NCI-H2196 (cell line): ENCODE data around the gene OTUD3.
"Not testable (repeated sequence)": the region's sequence is repeated elsewhere in the genome, so short reads cannot be mapped to it uniquely, and the experiment has no call there.

Experiments used
- DNase-seq: peaks from one replicate; lab custom pipeline; 2025; ENCODE audit not compliant: unreplicated experiment; lab: John Stamatoyannopoulos, UW

OTUD3 gene

DNA sequence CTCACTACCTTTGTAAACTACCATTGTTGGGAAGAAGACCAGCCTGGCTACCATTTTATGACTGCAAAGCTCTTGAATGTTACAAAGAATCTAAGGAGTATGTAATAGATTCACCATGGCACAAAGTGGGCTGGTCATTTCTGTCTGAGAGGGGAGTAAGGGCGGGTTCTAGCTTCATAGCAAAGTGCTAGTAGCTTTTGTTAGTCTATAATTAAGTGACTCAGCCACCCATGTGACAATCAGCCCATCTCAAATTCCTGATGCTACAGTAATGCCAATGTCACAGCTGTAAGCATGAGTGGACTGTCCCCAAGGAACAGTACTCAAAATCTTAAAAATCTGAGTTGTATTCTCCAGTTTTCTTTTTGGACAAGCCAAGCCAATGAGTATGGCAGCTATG, 15.4 kb upstream of the OTUD3 start:
- no peak for DNase-seq

- not testable (repeated sequence) for DNase-seq
Measured at GRCh38 chr1:19868575-19868974, 13.6 kb upstream of the OTUD3 start.

GRCh38 chr1:19869453-19869852, 12.7 kb upstream of the OTUD3 start:
- DNase-seq: not testable (repeated sequence)

- DNase-seq: no peak
Measured at GRCh38 chr1:19869929-19870328, 12.3 kb upstream of the OTUD3 start.

- DNase-seq: peak; percentile 65
Measured at GRCh38 chr1:19872190-19872589, 10.0 kb upstream of the OTUD3 start.

DNA sequence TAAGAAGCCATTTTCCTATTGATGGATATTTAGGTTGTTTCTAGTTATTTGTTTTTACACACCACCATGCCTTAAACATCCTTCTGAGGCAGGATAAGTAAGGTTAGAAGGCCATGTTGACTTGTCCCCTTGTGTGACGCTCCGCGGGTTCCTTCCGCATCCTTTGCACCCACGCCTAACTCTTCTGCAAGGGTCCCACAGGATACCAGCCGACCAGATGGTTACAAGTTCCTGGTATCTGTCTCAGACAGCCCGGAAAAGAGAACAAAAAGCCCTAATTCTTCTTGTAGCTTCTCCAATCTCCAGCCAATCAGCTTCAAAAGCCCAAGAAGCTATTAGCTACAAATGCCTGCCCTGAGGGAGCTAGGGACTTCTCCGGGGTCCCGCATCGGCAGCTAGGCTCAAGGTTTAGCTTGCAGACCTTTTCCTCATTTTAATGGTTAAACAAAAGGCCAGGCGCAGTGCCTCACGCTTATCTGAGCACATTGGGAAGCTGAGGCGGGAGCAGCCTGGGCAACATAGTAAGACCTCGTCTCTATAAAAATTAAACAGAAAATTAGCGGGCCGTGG, 4.9 kb upstream of the OTUD3 start:
- DNase-seq: no peak

GRCh38 chr1:19877821-19878636, 4.2 kb upstream of the OTUD3 start:
- peak; percentile 86 for DNase-seq

DNA sequence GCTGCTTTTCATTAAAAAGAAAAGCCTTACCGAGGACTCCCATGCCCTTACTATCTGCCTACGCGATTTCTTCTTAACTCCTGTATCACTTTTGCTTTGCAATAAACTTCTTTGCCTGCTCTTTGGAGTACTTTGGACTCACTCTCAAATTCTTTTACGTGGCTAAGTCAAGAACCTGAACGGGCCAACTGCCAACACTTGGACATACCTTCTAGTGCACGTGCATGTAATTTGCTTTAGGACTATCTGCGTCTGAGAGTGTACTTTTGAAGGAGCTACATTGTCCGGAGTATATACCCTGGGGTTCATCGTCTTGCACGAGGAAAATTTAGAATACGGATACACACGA, 3.6 kb upstream of the OTUD3 start:
- peak; percentile 45 for DNase-seq

- DNase-seq: no peak
Measured at GRCh38 chr1:19879227-19879626, 3.0 kb upstream of the OTUD3 start.

GRCh38 chr1:19879661-19880060, 2.5 kb upstream of the OTUD3 start:
- no peak for DNase-seq

- not testable (repeated sequence) for DNase-seq
Measured at GRCh38 chr1:19880841-19881240, 1.4 kb upstream of the OTUD3 start.

DNA sequence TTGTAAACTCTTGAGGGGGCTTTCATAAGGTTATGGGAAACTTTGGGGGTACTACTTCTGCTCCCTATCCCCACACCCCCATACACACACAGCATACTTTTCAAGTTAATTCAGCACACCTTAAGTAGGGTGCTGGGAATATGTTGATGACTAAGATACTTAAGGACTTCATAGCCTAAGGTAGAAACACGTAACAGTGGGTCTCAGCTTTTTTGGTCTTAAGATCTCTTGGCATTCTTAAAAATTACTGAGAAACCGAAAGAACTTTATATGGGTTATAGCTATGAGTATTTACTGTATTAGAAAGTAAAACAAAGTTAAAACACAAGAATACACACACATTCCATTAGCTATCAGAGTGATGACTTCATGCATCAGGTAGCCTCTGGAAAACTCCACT, 2.1 kb downstream of the OTUD3 start:
- DNase-seq: no peak

- no peak for DNase-seq
Measured at GRCh38 chr1:19885821-19886220, 3.6 kb downstream of the OTUD3 start.

- no peak for DNase-seq
Measured at GRCh38 chr1:19888112-19888511, 5.9 kb downstream of the OTUD3 start.

DNA sequence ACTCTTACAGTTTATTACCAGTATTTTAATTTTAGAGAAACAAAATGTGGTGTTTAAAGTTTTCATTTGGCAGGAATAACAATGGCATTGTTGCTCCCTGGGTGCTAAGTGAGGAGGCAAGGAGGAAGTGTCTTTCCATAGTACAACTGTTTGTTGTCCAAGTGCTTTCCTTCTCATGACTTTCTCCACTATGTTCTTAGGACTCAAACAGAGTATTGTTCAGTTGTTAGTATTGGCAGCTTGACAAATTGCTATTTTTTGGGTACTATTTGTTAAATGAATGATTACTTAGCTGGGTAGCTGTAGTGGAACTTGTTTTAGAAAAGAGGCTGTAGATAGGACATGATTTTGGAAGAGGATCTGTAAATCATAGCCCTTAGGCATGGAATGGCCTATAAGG, 7.5 kb downstream of the OTUD3 start:
- DNase-seq: no peak

DNA sequence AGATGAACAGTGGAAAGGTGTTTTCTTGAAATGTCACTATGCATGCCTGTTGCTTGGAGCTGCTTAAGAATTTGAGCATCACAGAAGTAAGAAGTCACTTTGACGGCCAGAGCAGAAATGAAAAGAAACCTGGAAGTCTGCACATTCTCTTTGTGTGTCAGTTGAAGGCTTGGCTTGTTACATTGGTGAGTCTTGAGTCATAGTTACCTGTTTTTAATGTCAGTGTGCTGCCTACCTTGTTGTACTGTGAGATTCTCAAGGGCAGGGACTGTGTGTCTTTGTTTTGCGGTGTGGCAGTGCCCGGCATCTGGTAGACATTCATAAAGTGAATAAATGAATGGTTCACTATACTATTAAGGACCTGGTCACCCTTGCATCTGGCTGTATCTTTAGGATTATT, 9.9 kb downstream of the OTUD3 start:
- DNase-seq: no peak

DNA sequence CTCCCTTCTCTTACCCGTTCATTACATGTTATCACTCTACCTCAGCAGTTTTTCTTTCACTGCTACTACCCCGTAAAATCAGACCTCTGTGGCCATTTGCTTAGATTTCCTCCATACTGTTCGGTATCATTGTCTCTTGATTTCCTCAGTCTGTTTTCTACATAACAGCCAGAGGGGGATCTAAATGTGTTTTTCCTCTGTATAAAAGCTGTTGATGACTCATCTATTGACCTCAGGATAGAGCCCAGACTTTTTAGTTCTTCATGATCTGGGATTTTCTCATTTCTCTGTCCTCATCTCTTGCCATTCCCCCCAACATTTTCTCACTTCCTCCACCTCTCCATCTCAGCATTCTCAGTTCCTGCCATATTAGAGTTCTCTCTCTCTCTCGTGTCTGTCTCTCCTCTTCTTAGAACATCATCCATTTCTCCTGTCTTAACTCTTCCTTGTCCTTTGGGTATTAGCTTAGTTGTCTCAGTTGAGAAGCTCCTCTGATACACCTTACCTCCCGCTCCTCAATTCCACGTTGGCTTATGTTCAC, 10.5 kb downstream of the OTUD3 start:
- DNase-seq: no peak

DNA sequence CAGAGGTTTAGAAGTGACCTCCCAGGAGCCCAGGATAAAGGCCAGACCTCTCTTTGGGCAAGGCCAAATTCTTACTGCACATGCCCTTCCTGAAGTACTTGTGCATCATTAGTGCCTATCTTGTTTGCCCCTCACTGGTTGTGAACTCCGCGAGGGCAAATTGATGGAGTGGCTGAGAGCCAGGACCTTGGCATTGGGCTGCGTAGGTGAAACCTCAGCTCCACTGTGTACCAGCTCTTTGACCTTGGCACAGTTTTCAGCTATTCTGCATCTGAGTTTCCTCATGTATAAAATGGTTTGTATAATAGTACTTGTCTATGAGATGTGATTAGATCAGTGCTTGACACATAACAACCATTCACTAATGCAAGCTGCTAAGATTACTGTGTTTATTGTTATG, 11.5 kb downstream of the OTUD3 start:
- DNase-seq: peak; percentile 11

DNA sequence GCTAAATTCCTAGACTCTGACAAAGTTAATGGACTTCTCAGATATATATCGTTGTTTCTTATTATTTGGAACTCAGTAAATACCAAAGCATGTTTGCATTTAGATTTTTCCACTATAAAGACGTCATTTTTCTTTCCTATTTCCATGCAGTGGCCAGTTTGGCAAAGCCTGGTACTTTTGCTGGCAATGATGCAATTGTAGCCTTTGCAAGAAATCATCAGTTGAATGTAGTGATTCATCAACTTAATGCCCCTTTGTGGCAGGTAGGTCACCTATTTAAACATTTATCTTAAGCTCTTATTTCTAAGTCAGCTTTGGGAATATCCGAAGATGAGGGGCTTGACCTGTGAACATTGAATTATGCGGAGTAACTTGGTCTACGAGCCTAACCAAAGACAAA, 12.0 kb downstream of the OTUD3 start:
- no peak for DNase-seq

GRCh38 chr1:19901653-19902052, 19.5 kb downstream of the OTUD3 start:
- DNase-seq: no peak

DNA sequence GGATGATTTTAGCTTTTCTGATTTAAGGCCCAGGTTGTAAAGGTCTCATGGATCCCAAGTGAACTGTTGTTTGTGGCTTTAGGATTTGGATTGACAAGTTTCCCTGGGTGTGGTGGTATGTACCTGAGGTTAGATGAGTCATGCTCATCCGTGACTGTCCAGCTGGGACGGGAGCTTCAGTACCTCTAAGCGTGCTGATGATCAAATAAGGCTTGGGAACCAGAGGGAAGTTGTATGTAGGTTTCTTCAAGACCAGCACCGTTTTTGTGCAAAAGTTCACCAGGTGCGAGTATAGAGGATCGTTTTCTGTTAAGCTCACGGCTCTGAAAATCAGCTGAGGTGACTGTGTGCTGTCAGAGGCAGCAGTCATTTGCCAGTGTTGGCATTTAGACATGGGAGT, 21.4 kb downstream of the OTUD3 start:
- no peak for DNase-seq

DNA sequence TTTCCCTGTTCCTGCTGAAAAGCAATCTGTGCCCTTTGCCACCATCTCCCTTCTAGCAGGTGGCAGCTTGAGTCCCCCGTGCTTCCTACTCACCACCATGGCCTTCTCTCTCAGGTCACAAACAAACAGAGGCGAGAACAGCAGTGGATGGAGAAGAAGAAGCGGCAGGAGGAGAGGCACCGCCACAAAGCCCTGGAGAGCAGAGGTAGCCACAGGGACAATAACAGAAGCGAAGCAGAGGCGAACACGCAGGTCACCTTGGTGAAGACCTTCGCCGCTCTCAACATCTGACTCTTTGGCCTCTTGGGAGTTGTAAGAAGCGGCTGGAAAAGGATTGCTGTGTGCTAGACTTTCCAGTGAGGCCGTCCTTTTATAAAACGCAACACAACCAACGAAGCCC, 25.3 kb downstream of the OTUD3 start:
- DNase-seq: no peak

DNA sequence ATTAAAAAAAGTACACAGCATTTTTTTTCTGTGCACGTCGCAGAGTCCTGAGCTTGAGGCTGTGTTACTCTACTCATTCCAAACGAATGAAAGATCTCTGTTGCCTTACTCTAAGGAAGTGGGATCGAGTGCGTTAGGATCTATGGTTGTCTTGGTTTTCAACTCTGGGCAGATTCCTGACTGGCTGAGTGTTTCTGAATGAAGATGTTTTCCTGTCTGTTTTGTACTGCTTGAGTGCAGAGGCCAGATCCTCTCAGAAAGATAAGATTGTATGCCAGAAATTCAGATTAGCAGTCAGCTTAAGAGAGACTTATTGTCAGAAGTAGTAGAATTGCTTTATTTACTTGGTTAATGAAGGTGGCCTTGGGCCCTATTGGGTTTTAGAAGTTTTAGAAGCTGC, 27.2 kb downstream of the OTUD3 start:
- no peak for DNase-seq
